HepG2 (cell line): ENCODE results near the gene FBXO24. TPM values are rescaled to one million over a fixed set of nuclear protein-coding genes. Genes with fewer than 3 reads are reported as not detected.

Experiments
- DNMT1 ChIP-seq: sonication (generic); formaldehyde crosslinking; IDR thresholded peaks from 2 replicates; pipeline ENCODE4 v1.5.1; 2020; ENCODE audit warnings: mild to moderate bottlenecking, missing genetic modification reagents
- DR1 ChIP-seq: sonication (generic); formaldehyde crosslinking; IDR thresholded peaks from 2 replicates; pipeline ENCODE4 v1.8.0; 2021; ENCODE audit warnings: mild to moderate bottlenecking, missing genetic modification reagents, inconsistent platforms
- ETV5 ChIP-seq: IDR thresholded peaks from 2 replicates; pipeline ENCODE4 v1.6.1; 2018; ENCODE audit warnings: missing biosample characterization, missing genetic modification reagents, inconsistent platforms, borderline replicate concordance
- FOXC1 ChIP-seq: sonication (generic); formaldehyde crosslinking; IDR thresholded peaks from 2 replicates; pipeline ENCODE4 v1.8.0; 2022; ENCODE audit warnings: mild to moderate bottlenecking, missing genetic modification reagents, borderline replicate concordance
- JARID2 ChIP-seq: sonication (generic); formaldehyde crosslinking; IDR thresholded peaks from 2 replicates; pipeline ENCODE4 v1.8.1; 2023; ENCODE audit warnings: missing genetic modification reagents, inconsistent platforms; ENCODE audit not compliant: insufficient replicate concordance
- JUND ChIP-seq: sonication (generic); formaldehyde crosslinking; IDR thresholded peaks from 2 replicates; pipeline ENCODE4 v1.8.0; 2022; ENCODE audit warnings: mild to moderate bottlenecking, missing genetic modification reagents
- KDM5A ChIP-seq: fragments of 200-600 bp; sonication (generic); IDR thresholded peaks from 2 replicates; pipeline ENCODE4 v1.7.0; 2018; ENCODE audit warnings: antibody characterized with exemption, mild to moderate bottlenecking, low read length, borderline replicate concordance
- LBX2 ChIP-seq: sonication (generic); formaldehyde crosslinking; IDR thresholded peaks from 2 replicates; pipeline ENCODE4 v1.5.0; 2020; ENCODE audit warnings: missing genetic modification reagents, mild to moderate bottlenecking, borderline replicate concordance
- NR1H2 ChIP-seq: sonication (generic); formaldehyde crosslinking; IDR thresholded peaks from 2 replicates; pipeline ENCODE4 v1.8.1; 2022; ENCODE audit warnings: low read depth, missing genetic modification reagents, borderline replicate concordance
- POLR2AphosphoS5 ChIP-seq: IDR thresholded peaks from 2 replicates; pipeline ENCODE4 v1.6.1; 2012; ENCODE audit warnings: low read depth, low read length
- PRMT3 ChIP-seq: sonication (generic); formaldehyde crosslinking; IDR thresholded peaks from 2 replicates; pipeline ENCODE4 v1.8.1; 2022; ENCODE audit warnings: low read depth, mild to moderate bottlenecking, moderate library complexity, missing genetic modification reagents, borderline replicate concordance
- RXRA ChIP-seq: sonication (generic); formaldehyde crosslinking; IDR thresholded peaks from 2 replicates; pipeline ENCODE4 v1.5.1; 2020; ENCODE audit warnings: missing genetic modification reagents
- SETDB1 ChIP-seq: sonication (generic); formaldehyde crosslinking; IDR thresholded peaks from 2 replicates; pipeline ENCODE4 v1.5.1; 2020; ENCODE audit warnings: missing genetic modification reagents, mild to moderate bottlenecking, borderline replicate concordance
- SIX4 ChIP-seq: sonication (generic); formaldehyde crosslinking; IDR thresholded peaks from 2 replicates; pipeline ENCODE4 v1.4.0; 2020; ENCODE audit warnings: missing genetic modification reagents
- YY1 ChIP-seq: IDR thresholded peaks from 2 replicates; pipeline ENCODE4 v1.6.1; 2011; ENCODE audit warnings: low read length, low read depth, moderate library complexity, mild to moderate bottlenecking; ENCODE audit not compliant: insufficient read depth, insufficient replicate concordance
- ZBTB8A ChIP-seq: sonication (generic); formaldehyde crosslinking; IDR thresholded peaks from 2 replicates; pipeline ENCODE4 v1.4.0; 2020; ENCODE audit warnings: mild to moderate bottlenecking, low read depth, missing genetic modification reagents, borderline replicate concordance
- ZFAT ChIP-seq: sonication (generic); formaldehyde crosslinking; conservative IDR thresholded peaks from 2 replicates; pipeline ENCODE4 v1.8.1; 2023; ENCODE audit warnings: missing genetic modification reagents, inconsistent platforms
- ZMYM2 ChIP-seq: sonication (generic); formaldehyde crosslinking; IDR thresholded peaks from 2 replicates; pipeline ENCODE4 v1.8.0; 2022; ENCODE audit warnings: mild to moderate bottlenecking, missing genetic modification reagents
- ZMYM4 ChIP-seq: sonication (generic); formaldehyde crosslinking; IDR thresholded peaks from 2 replicates; pipeline ENCODE4 v1.8.1; 2023; ENCODE audit warnings: mild to moderate bottlenecking, missing genetic modification reagents
- ZNF124 ChIP-seq: sonication (generic); formaldehyde crosslinking; IDR thresholded peaks from 2 replicates; pipeline ENCODE4 v1.4.0; 2020; ENCODE audit warnings: missing genetic modification reagents
- ZNF451 ChIP-seq: sonication (generic); formaldehyde crosslinking; IDR thresholded peaks from 2 replicates; pipeline ENCODE4 v1.5.0; 2020; ENCODE audit warnings: mild to moderate bottlenecking, missing genetic modification reagents
- ZNF564 ChIP-seq: sonication (generic); formaldehyde crosslinking; IDR thresholded peaks from 2 replicates; pipeline ENCODE4 v1.8.1; 2023; ENCODE audit warnings: mild to moderate bottlenecking, missing genetic modification reagents
- ZNF615 ChIP-seq: sonication (generic); formaldehyde crosslinking; IDR thresholded peaks from 2 replicates; pipeline ENCODE4 v1.5.0; 2020; ENCODE audit warnings: mild to moderate bottlenecking, missing genetic modification reagents, borderline replicate concordance
- ZNF691 ChIP-seq: sonication (generic); formaldehyde crosslinking; IDR thresholded peaks from 2 replicates; pipeline ENCODE4 v1.4.0; 2020; ENCODE audit warnings: missing genetic modification reagents, low read depth, mild to moderate bottlenecking, borderline replicate concordance
- ZSCAN30 ChIP-seq: sonication (generic); formaldehyde crosslinking; IDR thresholded peaks from 2 replicates; pipeline ENCODE4 v1.5.0; 2020; ENCODE audit warnings: mild to moderate bottlenecking, missing genetic modification reagents
- polyA plus RNA-seq, 8 experiments: library from polyadenylated mRNA; depleted of rRNA in 3 of 8; stranded (reverse) in 7 of 8; unstranded in 1 of 8; fragments of >200 nt; fragmentation: Illumina TruSeq in 4 of 8; extraction: Trizol in 4 of 8; gene quantifications; 2 replicates each; pipeline versions ENCODE4 v1.2.1 to v1.2.3, GENCODE V29; 2011 to 2016; ENCODE audit warnings: low read depth in 4 of 8, missing spikeins in 1 of 8, mixed read lengths in 1 of 8; ENCODE audit not compliant: insufficient read depth in 1 of 8
- total RNA-seq, 5 experiments: library from RNA; depleted of rRNA; stranded (reverse); fragments of >200 nt; fragmentation: Illumina TruSeq; extraction: Trizol; gene quantifications; 2 replicates each; pipeline ENCODE4 v1.2.3, GENCODE V29; 2016; ENCODE audit warnings: low read depth in 1 of 5
- TF ChIP-seq, protein P1 (sequence below): sonication (generic); formaldehyde crosslinking; IDR thresholded peaks from 2 replicates; pipeline ENCODE4 v1.9.0; 2022; ENCODE audit warnings: low read depth, missing genetic modification reagents
- TF ChIP-seq, protein P2 (sequence below): sonication (generic); formaldehyde crosslinking; IDR thresholded peaks from 2 replicates; pipeline ENCODE4 v1.4.0; 2020; ENCODE audit warnings: missing genetic modification reagents

FBXO24 gene
- total and polyA plus RNA-seq, 2 of the 13 experiments (the other 11 are each of a cell fraction or from before 2014, with no cell fraction given), result 0.20 to 0.55 TPM

DNA sequence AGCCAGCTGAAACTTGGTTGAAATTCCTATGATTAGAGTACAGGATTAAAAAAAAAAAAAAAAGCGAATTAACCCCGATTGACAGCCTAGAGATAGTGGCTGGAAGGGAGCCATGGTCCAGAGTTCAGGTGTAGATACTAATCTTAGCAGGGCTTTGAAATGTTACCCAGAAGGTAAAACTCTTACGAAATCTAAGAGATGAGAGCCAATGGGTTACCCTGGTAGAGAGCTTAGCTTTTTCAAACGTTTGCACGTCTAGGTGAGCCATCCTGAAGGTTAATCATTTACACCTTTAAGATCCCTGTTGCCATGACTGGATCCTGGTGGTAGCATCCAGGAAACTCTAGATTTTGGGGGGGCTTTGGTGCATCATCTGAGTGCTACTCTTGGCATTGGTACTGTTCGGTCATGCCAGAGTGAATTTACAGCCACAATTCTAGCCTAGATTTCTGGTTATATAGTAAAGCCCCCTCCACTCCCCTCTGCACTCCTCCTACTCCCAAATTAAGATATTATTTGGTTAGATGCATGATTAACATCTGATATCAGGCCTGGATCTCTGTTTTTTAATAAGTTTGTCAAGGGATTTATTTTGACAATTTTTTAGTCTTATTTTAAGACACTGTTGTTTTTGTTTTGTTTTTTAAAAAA lies 45.9 kb upstream of the FBXO24 start (continued):
- no peak for TF ChIP-seq ZMYM2 (CRISPR knock-in tag)
- TF ChIP-seq, protein P1, sequence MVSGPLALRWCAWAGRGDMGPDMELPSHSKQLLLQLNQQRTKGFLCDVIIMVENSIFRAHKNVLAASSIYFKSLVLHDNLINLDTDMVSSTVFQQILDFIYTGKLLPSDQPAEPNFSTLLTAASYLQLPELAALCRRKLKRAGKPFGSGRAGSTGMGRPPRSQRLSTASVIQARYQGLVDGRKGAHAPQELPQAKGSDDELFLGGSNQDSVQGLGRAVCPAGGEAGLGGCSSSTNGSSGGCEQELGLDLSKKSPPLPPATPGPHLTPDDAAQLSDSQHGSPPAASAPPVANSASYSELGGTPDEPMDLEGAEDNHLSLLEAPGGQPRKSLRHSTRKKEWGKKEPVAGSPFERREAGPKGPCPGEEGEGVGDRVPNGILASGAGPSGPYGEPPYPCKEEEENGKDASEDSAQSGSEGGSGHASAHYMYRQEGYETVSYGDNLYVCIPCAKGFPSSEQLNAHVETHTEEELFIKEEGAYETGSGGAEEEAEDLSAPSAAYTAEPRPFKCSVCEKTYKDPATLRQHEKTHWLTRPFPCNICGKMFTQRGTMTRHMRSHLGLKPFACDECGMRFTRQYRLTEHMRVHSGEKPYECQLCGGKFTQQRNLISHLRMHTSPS (CRISPR knock-in tag), result no peak
- 0 out of 2 replicates have a peak, but pooled peaks have one; percentile 21 for TF ChIP-seq POLR2AphosphoS5
- TF ChIP-seq ETV5 (CRISPR knock-in tag), result peak; percentile 48; the same call in 1 of the 2 replicates
- TF ChIP-seq NR1H2 (CRISPR knock-in tag), result no peak
- no peak for TF ChIP-seq DNMT1
- TF ChIP-seq YY1, result no peak
- TF ChIP-seq ZNF691 (CRISPR knock-in tag), result no peak
- TF ChIP-seq ZSCAN30 (CRISPR knock-in tag), result no peak
- no peak for TF ChIP-seq SETDB1 (CRISPR knock-in tag)
- no peak for TF ChIP-seq LBX2 (CRISPR knock-in tag)
- TF ChIP-seq PRMT3, result no peak
- TF ChIP-seq SIX4 (CRISPR knock-in tag), result peak; percentile 96
- TF ChIP-seq JARID2, result no peak
- TF ChIP-seq ZNF124 (CRISPR knock-in tag), result 0 out of 2 replicates have a peak, but pooled peaks have one; percentile 59
- no peak for TF ChIP-seq ZNF615 (CRISPR knock-in tag)
- no peak for TF ChIP-seq JUND
- no peak; the same call in 1 of the 2 replicates for TF ChIP-seq KDM5A
- 0 out of 2 replicates have a peak, but pooled peaks have one; percentile 24 for TF ChIP-seq ZMYM4 (CRISPR knock-in tag)
- TF ChIP-seq ZFAT, result no peak
- TF ChIP-seq, protein P2, sequence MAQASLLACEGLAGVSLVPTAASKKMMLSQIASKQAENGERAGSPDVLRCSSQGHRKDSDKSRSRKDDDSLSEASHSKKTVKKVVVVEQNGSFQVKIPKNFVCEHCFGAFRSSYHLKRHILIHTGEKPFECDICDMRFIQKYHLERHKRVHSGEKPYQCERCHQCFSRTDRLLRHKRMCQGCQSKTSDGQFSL, result peak; percentile 85
- no peak for TF ChIP-seq RXRA
- TF ChIP-seq ZBTB8A (CRISPR knock-in tag), result no peak
- no peak for TF ChIP-seq ZNF451 (CRISPR knock-in tag)
- no peak for TF ChIP-seq FOXC1 (CRISPR knock-in tag)
- no peak for TF ChIP-seq DR1 (CRISPR knock-in tag)
- no peak for TF ChIP-seq ZNF564 (CRISPR knock-in tag)
